HG03520 (cell line): ENCODE measurements around the gene DENND2A.

Experiments
- ATAC-seq: cut with Tn5 transposase; IDR thresholded peaks from one replicate; pipeline ENCODE4 v1.9.1; 2021; ENCODE audit warnings: mild to moderate bottlenecking, moderate library complexity; ENCODE audit not compliant: unreplicated experiment

DENND2A gene

DNA sequence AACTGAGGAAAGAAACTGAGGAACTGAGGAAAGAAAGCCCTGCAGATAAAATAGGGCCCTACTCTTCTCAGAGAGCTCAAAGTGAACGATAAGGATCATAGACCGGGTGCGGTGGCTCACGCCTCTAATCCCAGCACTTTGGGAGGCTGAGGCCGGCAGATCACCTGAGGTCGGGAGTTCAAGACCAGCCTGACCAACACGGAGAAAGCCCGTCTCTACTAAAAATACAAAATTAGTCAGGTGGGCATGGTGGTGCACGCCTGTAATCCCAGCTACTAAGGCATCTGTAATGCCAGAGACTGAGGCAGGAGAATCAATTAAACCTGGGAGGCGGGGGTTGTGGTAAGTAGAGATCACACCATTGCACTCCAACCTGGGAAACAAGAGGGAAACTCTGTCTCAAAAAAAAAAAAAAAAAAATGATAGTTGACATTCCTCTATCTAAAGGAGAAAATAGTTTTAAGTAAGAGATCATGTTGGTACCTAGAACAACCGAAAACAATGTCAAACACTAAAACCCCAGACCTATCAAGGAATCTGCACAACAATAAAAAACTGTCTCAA lies 163.8 kb downstream of the DENND2A start:
- ATAC-seq, result no peak

- no peak for ATAC-seq
Observed at GRCh38 chr7:140475747-140476333, 164.8 kb downstream of the DENND2A start.
